Measurements from ENCODE around the gene RAB37. TPM values are rescaled to one million over a fixed set of nuclear protein-coding genes. Genes with fewer than 3 reads are reported as not detected.
A peak's percentile ranks its signal among the peaks of the same experiment; 100 is the strongest.

The RAB37 gene
- total and polyA plus RNA-seq, 2 donors from 2014 or later, result 1.7 to 5.6 TPM

- FAIRE-seq (no peak), DNase-seq (no peak)
- no peaks in the 10 kb centered on the region for H3K27me3 ChIP-seq (ENCODE audit: control insufficient read depth, insufficient read depth, low read length)
- H3K9ac ChIP-seq (ENCODE audit: low read length in 3 of 3), result peak overlapping the region in 1 of 3 donors; percentile 12
- intact Hi-C loops (cut with DNase I), result no loop called here
- H3K9me3 ChIP-seq (ENCODE audit: control insufficient read depth in 2 of 3, insufficient read depth in 1 of 3, low read length in 3 of 3), result no peaks in the 10 kb centered on the region
- H3K4me3 ChIP-seq (ENCODE audit: low read length in 3 of 3), result no peak overlapping the region
- peaks cover 0 to 29% (median 9%) of the 10 kb centered on the region in 3 donors for H3K36me3 ChIP-seq (ENCODE audit: control insufficient read depth in 2 of 3, insufficient read depth in 3 of 3, low read length in 3 of 3)
- TF ChIP-seq CTCF (IDR thresholded peaks at IDR 0.05; ENCODE audit: borderline replicate concordance, extremely low read depth, insufficient read depth), result no peak
- H3K27ac ChIP-seq (ENCODE audit: low read depth in 2 of 2, low read length in 2 of 2), result peak overlapping the region; percentile 60 to 87
- peaks cover 0 to 35% (median 29%) of the 10 kb centered on the region in 3 donors for H3K4me1 ChIP-seq (ENCODE audit: control insufficient read depth in 2 of 3, insufficient read depth in 2 of 3, low read depth in 1 of 3, low read length in 3 of 3)
These were observed 31.7 kb downstream of the RAB37 start for GRCh38 chr17:74768763-74769114.

GRCh38 chr17:74769266-74769855, 32.3 kb downstream of the RAB37 start:
- no peak for FAIRE-seq

GRCh38 chr17:74769856-74770497, 32.9 kb downstream of the RAB37 start:
- Histone ChIP-seq H3K27ac (ENCODE audit: low read depth in 2 of 2, low read length in 2 of 2) (peak overlapping the region; percentile 23 to 70), H3K9me3 (ENCODE audit: control insufficient read depth in 2 of 3, insufficient read depth in 1 of 3, low read length in 3 of 3) (no peaks in the 10 kb centered on the region), H3K9ac (ENCODE audit: low read length in 3 of 3) (no peak overlapping the region), H3K4me3 (ENCODE audit: low read length in 3 of 3) (no peak overlapping the region), H3K36me3 (ENCODE audit: control insufficient read depth in 2 of 3, insufficient read depth in 3 of 3, low read length in 3 of 3) (peaks cover 0 to 29% (median 9%) of the 10 kb centered on the region in 3 donors), H3K27me3 (ENCODE audit: control insufficient read depth, insufficient read depth, low read length) (no peaks in the 10 kb centered on the region), H3K4me1 (ENCODE audit: control insufficient read depth in 2 of 3, insufficient read depth in 2 of 3, low read depth in 1 of 3, low read length in 3 of 3) (peaks cover 0 to 35% (median 29%) of the 10 kb centered on the region in 3 donors)
- DNase-seq (peak in 1 of 5 donors; percentile 67), FAIRE-seq (no peak)
- TF ChIP-seq CTCF (IDR thresholded peaks at IDR 0.05; ENCODE audit: borderline replicate concordance, extremely low read depth, insufficient read depth), result no peak
- intact Hi-C loops (cut with DNase I), result no loop called here

More at GRCh38 chr17:74769266-74769855, 32.3 kb downstream of the RAB37 start:
- intact Hi-C loops (cut with DNase I), result no loop called here
- TF ChIP-seq CTCF (IDR thresholded peaks at IDR 0.05; ENCODE audit: borderline replicate concordance, extremely low read depth, insufficient read depth), result no peak
- no peak for DNase-seq
- Histone ChIP-seq H3K36me3 (ENCODE audit: control insufficient read depth in 2 of 3, insufficient read depth in 3 of 3, low read length in 3 of 3) (peaks cover 0 to 29% (median 9%) of the 10 kb centered on the region in 3 donors), H3K27me3 (ENCODE audit: control insufficient read depth, insufficient read depth, low read length) (no peaks in the 10 kb centered on the region), H3K27ac (ENCODE audit: low read depth in 2 of 2, low read length in 2 of 2) (peak overlapping the region; percentile 23 to 87), H3K9ac (ENCODE audit: low read length in 3 of 3) (no peak overlapping the region), H3K9me3 (ENCODE audit: control insufficient read depth in 2 of 3, insufficient read depth in 1 of 3, low read length in 3 of 3) (no peaks in the 10 kb centered on the region), H3K4me3 (ENCODE audit: low read length in 3 of 3) (no peak overlapping the region), H3K4me1 (ENCODE audit: control insufficient read depth in 2 of 3, insufficient read depth in 2 of 3, low read depth in 1 of 3, low read length in 3 of 3) (peaks cover 0 to 35% (median 29%) of the 10 kb centered on the region in 3 donors)

Measured in kidney (tissue), 14 donors.